ENCODE results near the gene DLG2. TPM values are rescaled to one million over a fixed set of nuclear protein-coding genes. Genes with fewer than 3 reads are reported as not detected.

DLG2 gene
- total RNA-seq, 1 experiment from 2014 or later = 17.5 TPM

GRCh38 chr11:85154294-85154693 is 472.9 kb downstream of the DLG2 start (continued):
- TF ChIP-seq HMGXB4 (CRISPR knock-in tag; IDR thresholded peaks at IDR 0.05) (no peak), ZBTB21 (CRISPR knock-in tag; IDR thresholded peaks at IDR 0.05; ENCODE audit: borderline replicate concordance) (no peak), MAX (CRISPR knock-in tag; IDR thresholded peaks at IDR 0.05) (no peak)

- ChIA-PET CTCF (no interaction called here), POLR2A (no interaction called here)
- TF ChIP-seq ZBTB21 (CRISPR knock-in tag; IDR thresholded peaks at IDR 0.05; ENCODE audit: borderline replicate concordance) (no peak), GABPB1 (CRISPR knock-in tag; IDR thresholded peaks at IDR 0.05) (no peak), USF2 (CRISPR knock-in tag; IDR thresholded peaks at IDR 0.05) (no peak), ZMAT4 (CRISPR knock-in tag; IDR thresholded peaks at IDR 0.05) (no peak), ZNF532 (CRISPR knock-in tag; IDR thresholded peaks at IDR 0.05; ENCODE audit: borderline replicate concordance) (no peak), ZNF263 (CRISPR knock-in tag; IDR thresholded peaks at IDR 0.05; ENCODE audit: low read depth) (no peak), ATF1 (CRISPR knock-in tag; IDR thresholded peaks at IDR 0.05) (no peak), ZNF423 (CRISPR knock-in tag; IDR thresholded peaks at IDR 0.05) (no peak), ZNF317 (CRISPR knock-in tag; IDR thresholded peaks at IDR 0.05; ENCODE audit: borderline replicate concordance, low read depth) (no peak), HMGA2 (CRISPR knock-in tag; IDR thresholded peaks at IDR 0.05) (no peak), TCF7 (CRISPR knock-in tag; IDR thresholded peaks at IDR 0.05; ENCODE audit: low read depth) (no peak), RORB (CRISPR knock-in tag; IDR thresholded peaks at IDR 0.05) (no peak), MYBL2 (CRISPR knock-in tag; IDR thresholded peaks at IDR 0.05) (no peak), CREM (CRISPR knock-in tag; IDR thresholded peaks at IDR 0.05) (no peak), JUN (CRISPR knock-in tag; IDR thresholded peaks at IDR 0.05) (no peak), MXD4 (CRISPR knock-in tag; IDR thresholded peaks at IDR 0.05; ENCODE audit: borderline replicate concordance) (no peak), FOXP1 (CRISPR knock-in tag; IDR thresholded peaks at IDR 0.05; ENCODE audit: borderline replicate concordance) (no peak)
- ATAC-seq = no peak
- Mint-ChIP-seq H3K4me1 (peaks cover 13% of the 10 kb centered on the region), H3K9me3 (peaks cover 16% of the 10 kb centered on the region), H3K27ac (no peak overlapping the region), H3K36me3 (no peaks in the 10 kb centered on the region), H3K27me3 (ENCODE audit: low read depth) (no peaks in the 10 kb centered on the region), H3K4me3 (no peak overlapping the region)
- no peak for DNase-seq (ENCODE audit: low spot score)
Observed at GRCh38 chr11:85137597-85137996, 489.5 kb downstream of the DLG2 start.

All from WTC11 (cell line).